GM21367 (cell line): ENCODE results near the gene PGBD5.
"Not testable (repeated sequence)": the region's sequence is repeated elsewhere in the genome, so short reads cannot be mapped to it uniquely, and the experiment has no call there.

Source experiments
- ATAC-seq: cut with Tn5 transposase; IDR thresholded peaks from one replicate; pipeline ENCODE4 v1.9.1; 2021; ENCODE audit not compliant: unreplicated experiment

PGBD5 gene

GRCh38 chr1:230425252-230426091 lies 660 bp downstream of the PGBD5 start:
- no peak for ATAC-seq

- ATAC-seq = no peak
Observed at GRCh38 chr1:230424391-230425251, 1.5 kb downstream of the PGBD5 start.

DNA sequence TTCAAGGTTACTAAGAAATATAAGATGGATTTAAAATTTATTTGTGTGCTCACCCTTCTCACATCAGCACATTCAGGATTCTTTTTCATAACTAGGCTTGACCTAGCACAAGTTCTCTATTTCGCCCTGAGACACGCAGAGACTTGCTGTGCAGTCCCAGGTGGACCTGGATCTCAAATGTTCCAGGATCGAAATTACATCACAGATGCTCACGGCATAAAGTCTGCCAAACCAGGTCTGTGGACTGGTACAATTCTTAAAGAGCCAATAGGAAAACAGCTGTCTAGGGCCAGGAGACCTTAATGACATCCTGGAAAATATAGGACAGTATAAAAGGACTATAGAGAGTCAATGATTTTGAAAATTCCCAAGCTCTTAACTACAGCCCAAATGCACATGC lies 2.2 kb downstream of the PGBD5 start:
- ATAC-seq = no peak

GRCh38 chr1:230423261-230423660 lies 2.9 kb downstream of the PGBD5 start:
- ATAC-seq = no peak

- no peak for ATAC-seq
Observed at GRCh38 chr1:230422221-230422981, 3.7 kb downstream of the PGBD5 start.

GRCh38 chr1:230421481-230421880 lies 4.7 kb downstream of the PGBD5 start:
- ATAC-seq = no peak

DNA sequence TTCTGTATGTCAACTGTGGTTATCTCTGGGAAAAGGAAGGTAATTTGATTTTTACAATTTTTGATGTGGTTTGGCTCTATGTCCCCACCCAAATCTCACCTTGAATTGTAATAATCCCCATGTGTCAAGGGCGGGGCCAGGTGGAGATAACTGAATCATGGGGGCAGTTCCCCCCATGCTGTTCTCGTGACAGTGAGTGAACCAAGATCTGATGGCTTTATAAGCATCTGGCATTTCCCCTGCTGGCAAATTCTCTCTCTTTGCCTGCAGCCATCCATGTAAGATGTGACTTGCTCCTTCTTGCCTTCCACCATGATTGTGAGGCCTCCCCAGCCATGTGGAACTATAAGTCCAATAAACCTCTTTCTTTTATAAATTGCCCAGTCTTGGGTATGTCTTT lies 5.8 kb downstream of the PGBD5 start:
- ATAC-seq = not testable (repeated sequence)

DNA sequence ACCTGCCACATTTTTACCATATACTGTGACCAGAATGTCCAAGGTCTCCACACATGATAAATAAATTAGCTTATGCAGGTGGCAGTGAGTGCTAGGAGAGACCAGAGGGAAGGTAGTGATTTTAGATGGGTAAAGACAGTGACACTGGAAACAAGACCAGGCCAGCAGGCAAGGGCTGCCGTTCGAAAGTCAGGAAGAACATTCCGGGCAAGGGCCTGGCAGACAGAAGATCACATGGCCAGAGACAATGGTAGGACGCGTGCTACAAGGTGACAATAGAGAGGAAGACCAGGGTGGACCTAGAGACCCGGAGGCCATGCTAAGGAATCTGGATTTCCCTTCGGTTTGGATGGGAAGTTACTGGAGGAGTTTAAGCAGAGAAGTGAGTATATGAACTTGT lies 9.7 kb downstream of the PGBD5 start:
- ATAC-seq = no peak

GRCh38 chr1:230415405-230416132 lies 10.6 kb downstream of the PGBD5 start:
- no peak for ATAC-seq

DNA sequence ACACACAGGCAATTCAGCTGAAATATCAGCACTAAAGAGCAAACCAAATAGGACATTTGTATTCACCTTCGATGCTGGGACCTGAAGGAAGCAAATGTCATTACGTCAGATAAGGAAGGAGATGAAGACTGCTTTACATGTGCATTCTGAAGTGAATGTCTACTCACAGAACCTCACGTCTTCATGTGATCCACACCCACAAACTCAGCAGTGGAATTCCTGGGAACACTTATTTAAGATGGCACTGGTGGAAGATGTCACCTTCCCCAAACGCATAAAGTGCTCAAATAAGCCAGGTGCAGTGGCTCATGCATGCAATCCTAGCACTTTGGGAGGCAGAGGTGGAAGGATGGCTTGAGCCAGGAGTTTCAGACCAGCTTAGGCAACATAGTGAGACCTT lies 11.4 kb downstream of the PGBD5 start:
- ATAC-seq = no peak

DNA sequence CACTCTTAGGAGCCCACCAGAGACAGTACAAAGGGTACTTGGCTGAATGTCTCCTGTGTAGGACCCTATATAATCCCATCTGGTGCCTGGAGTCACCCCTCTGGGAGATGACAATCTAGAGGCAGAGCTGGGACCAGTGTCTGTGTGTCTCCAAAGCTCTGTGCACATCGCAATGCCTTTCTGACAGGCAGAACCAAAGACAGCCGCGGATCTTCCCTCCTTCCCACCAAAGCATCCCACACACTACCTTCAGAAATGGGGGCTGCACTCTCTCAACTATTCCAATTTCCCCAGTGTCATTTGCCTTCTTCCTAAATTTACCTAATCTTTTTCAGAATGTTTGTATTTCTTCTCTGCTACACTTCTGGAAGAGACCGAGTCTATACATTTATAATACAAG lies 12.0 kb downstream of the PGBD5 start:
- no peak for ATAC-seq

GRCh38 chr1:230413061-230413460 lies 13.1 kb downstream of the PGBD5 start:
- ATAC-seq = no peak

- ATAC-seq = no peak
Observed at GRCh38 chr1:230408971-230409370, 17.2 kb downstream of the PGBD5 start.

DNA sequence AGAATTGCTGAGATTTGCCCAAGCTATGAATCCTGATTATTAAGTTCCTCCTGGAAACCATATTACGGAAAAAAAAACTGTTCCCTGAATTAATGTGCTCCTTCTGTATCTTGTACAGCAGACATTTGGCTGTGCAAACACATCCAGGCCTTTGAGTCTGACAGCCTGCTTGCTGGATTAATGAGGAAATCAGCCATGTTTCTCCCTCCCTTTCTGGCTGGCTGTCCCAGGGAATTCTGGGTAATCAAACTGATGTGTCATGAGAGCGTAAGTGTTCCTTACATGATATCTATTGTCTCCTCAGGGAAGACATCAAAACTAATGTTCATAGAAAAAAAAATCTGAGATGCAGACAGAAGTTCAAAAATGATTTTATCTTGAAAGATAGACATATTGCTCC lies 18.8 kb downstream of the PGBD5 start:
- no peak for ATAC-seq

- ATAC-seq = not testable (repeated sequence)
Observed at GRCh38 chr1:230406727-230407126, 19.4 kb downstream of the PGBD5 start.

GRCh38 chr1:230403442-230403841 lies 22.7 kb downstream of the PGBD5 start:
- ATAC-seq = no peak

DNA sequence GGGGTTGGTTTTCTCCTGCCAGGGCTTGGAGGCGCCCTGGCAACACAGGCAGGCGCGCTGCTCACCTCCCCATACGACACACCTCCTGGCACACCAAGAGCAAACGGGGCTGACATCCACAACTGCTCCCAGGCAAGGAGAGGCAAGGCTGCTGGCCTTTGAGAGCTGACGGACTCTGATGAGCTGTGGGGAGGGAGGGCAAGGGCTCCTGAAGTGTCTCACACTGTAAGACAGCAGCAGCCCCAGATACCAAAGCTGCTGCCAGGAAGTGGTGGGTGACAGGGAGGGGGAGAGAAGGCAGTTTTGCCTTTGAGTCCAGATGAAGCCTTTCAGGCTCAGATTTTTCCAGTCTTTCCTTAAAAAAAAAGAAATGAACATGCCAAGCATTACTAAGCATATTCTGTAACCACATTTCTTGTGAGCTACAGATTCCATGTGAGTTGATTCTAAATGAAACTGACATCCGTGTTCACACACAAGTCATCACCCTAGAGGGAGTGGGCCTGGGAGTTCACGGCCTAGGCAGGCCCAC lies 24.3 kb downstream of the PGBD5 start:
- ATAC-seq = no peak

- no peak for ATAC-seq
Observed at GRCh38 chr1:230401101-230401500, 25.0 kb downstream of the PGBD5 start.

DNA sequence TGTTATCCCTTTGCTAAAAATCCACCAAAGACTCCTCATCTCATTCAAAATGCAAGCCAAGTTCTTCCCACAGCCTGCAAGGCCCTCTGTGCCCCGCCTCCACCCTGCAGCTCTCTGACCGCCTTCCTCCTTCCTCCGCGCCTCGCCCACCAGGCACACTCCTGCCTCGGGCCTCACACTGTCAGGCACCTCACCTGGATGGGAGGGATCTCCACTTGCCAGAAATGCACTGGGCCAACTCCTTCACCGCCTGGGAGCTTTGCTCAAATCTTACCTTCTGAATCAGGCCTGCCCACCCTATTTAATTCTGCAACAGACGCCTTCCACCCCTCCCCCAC lies 26.2 kb downstream of the PGBD5 start:
- no peak for ATAC-seq

GRCh38 chr1:230399321-230400006 lies 26.7 kb downstream of the PGBD5 start:
- no peak for ATAC-seq
